ENCODE results near the gene KANK2. TPM values are rescaled to one million over a fixed set of nuclear protein-coding genes. Genes with fewer than 3 reads are reported as not detected.

The KANK2 gene
- total and polyA plus RNA-seq, 5 experiments from 2014 or later: 0.23 to 0.36 TPM; not detected in 3

- no peak for DNase-seq
- ATAC-seq: no peak
- POLR2A ChIA-PET: no interaction called here
- peak overlapping the region in 1 of 10 donors; percentile 50 for H3K27ac Mint-ChIP-seq
- H3K4me3 Mint-ChIP-seq: no peak overlapping the region
- peaks cover 0 to 5% (median 5%) of the 10 kb centered on the region in 3 donors for H3K36me3 Mint-ChIP-seq
- peaks cover 0 to 25% (median 12%) of the 10 kb centered on the region in 9 donors for H3K9me3 Mint-ChIP-seq
- H3K27me3 Mint-ChIP-seq: peaks cover 0 to 8% (median 5%) of the 10 kb centered on the region in 5 donors
- no peaks in the 10 kb centered on the region for H3K4me1 Mint-ChIP-seq
Observed at GRCh38 chr19:11236324-11237301, 39.3 kb upstream of the KANK2 start.

- Mint-ChIP-seq H3K9me3 (peaks cover 0 to 21% (median 12%) of the 10 kb centered on the region in 9 donors), H3K4me3 (no peak overlapping the region), H3K27ac (no peak overlapping the region), H3K27me3 (peaks cover 0 to 5% (median under 1%) of the 10 kb centered on the region in 5 donors), H3K36me3 (peaks cover 0 to 5% (median 5%) of the 10 kb centered on the region in 3 donors), H3K4me1 (no peaks in the 10 kb centered on the region)
- ATAC-seq (no peak), DNase-seq (no peak)
- POLR2A ChIA-PET: no interaction called here
Observed at GRCh38 chr19:11234486-11235075, 37.2 kb upstream of the KANK2 start.

GRCh38 chr19:11233073-11233472 is 35.7 kb upstream of the KANK2 start:
- ATAC-seq (no peak), DNase-seq (no peak)
- POLR2A ChIA-PET: no interaction called here
- peak overlapping the region in 1 of 10 donors; percentile 22 for H3K4me3 Mint-ChIP-seq
- H3K27ac Mint-ChIP-seq: no peak overlapping the region
- peaks cover 0 to 10% (median 4%) of the 10 kb centered on the region in 9 donors for H3K9me3 Mint-ChIP-seq
- H3K4me1 Mint-ChIP-seq: no peaks in the 10 kb centered on the region
- peaks cover 0 to 11% (median 4%) of the 10 kb centered on the region in 5 donors for H3K27me3 Mint-ChIP-seq
- H3K36me3 Mint-ChIP-seq: no peaks in the 10 kb centered on the region

GRCh38 chr19:11232555-11232954 is 35.2 kb upstream of the KANK2 start:
- no peaks in the 10 kb centered on the region for H3K36me3 Mint-ChIP-seq
- POLR2A ChIA-PET: no interaction called here
- ATAC-seq (no peak), DNase-seq (no peak)
- no peak overlapping the region for H3K27ac Mint-ChIP-seq
- peaks cover 0 to 11% (median 4%) of the 10 kb centered on the region in 5 donors for H3K27me3 Mint-ChIP-seq
- H3K4me1 Mint-ChIP-seq: no peaks in the 10 kb centered on the region
- no peak overlapping the region for H3K4me3 Mint-ChIP-seq
- peaks cover 0 to 5% (median 0%) of the 10 kb centered on the region in 9 donors for H3K9me3 Mint-ChIP-seq

- POLR2A ChIA-PET: no interaction called here
- H3K27ac Mint-ChIP-seq: peak overlapping the region in 1 of 10 donors; percentile 53
- peaks cover 0 to 2% (median 0%) of the 10 kb centered on the region in 9 donors for H3K9me3 Mint-ChIP-seq
- ATAC-seq: no peak
- no peak for DNase-seq
- peaks cover 0 to 13% (median 4%) of the 10 kb centered on the region in 5 donors for H3K27me3 Mint-ChIP-seq
- no peak overlapping the region for H3K4me3 Mint-ChIP-seq
- no peaks in the 10 kb centered on the region for H3K36me3 Mint-ChIP-seq
- H3K4me1 Mint-ChIP-seq: peaks cover 0 to 2% (median 0%) of the 10 kb centered on the region in 4 donors
Observed at GRCh38 chr19:11230621-11231386, 33.5 kb upstream of the KANK2 start.

GRCh38 chr19:11227195-11227886 is 30.0 kb upstream of the KANK2 start:
- H3K36me3 Mint-ChIP-seq: no peaks in the 10 kb centered on the region
- POLR2A ChIA-PET: no interaction called here
- DNase-seq (no peak), ATAC-seq (no peak)
- peaks cover 0 to 4% (median 0%) of the 10 kb centered on the region in 4 donors for H3K4me1 Mint-ChIP-seq
- no peak overlapping the region for H3K27ac Mint-ChIP-seq
- H3K9me3 Mint-ChIP-seq: peaks cover 0 to 6% (median 0%) of the 10 kb centered on the region in 9 donors
- peaks cover 0 to 16% (median 8%) of the 10 kb centered on the region in 5 donors for H3K27me3 Mint-ChIP-seq
- peak overlapping the region in 1 of 10 donors; percentile 20 for H3K4me3 Mint-ChIP-seq

GRCh38 chr19:11226716-11227166 is 29.4 kb upstream of the KANK2 start:
- Mint-ChIP-seq H3K36me3 (no peaks in the 10 kb centered on the region), H3K4me3 (no peak overlapping the region), H3K27ac (no peak overlapping the region), H3K4me1 (peaks cover 0 to 4% (median 0%) of the 10 kb centered on the region in 4 donors), H3K9me3 (peaks cover 0 to 9% (median 5%) of the 10 kb centered on the region in 9 donors), H3K27me3 (peaks cover 0 to 22% (median 10%) of the 10 kb centered on the region in 5 donors)
- ATAC-seq: no peak
- DNase-seq: no peak
- POLR2A ChIA-PET: no interaction called here

- ATAC-seq (no peak), DNase-seq (no peak)
- H3K9me3 Mint-ChIP-seq: peaks cover 0 to 18% (median 12%) of the 10 kb centered on the region in 9 donors
- no peak overlapping the region for H3K4me3 Mint-ChIP-seq
- no peak overlapping the region for H3K27ac Mint-ChIP-seq
- H3K4me1 Mint-ChIP-seq: peaks cover 0 to 4% (median 0%) of the 10 kb centered on the region in 4 donors
- POLR2A ChIA-PET: no interaction called here
- H3K27me3 Mint-ChIP-seq: peaks cover 0 to 28% (median 12%) of the 10 kb centered on the region in 5 donors
- H3K36me3 Mint-ChIP-seq: peaks cover 0 to 8% (median 5%) of the 10 kb centered on the region in 3 donors
Observed at GRCh38 chr19:11225815-11226214, 28.5 kb upstream of the KANK2 start.

GRCh38 chr19:11225172-11225571 is 27.8 kb upstream of the KANK2 start:
- POLR2A ChIA-PET: no interaction called here

GRCh38 chr19:11224429-11224828 is 27.1 kb upstream of the KANK2 start:
- Mint-ChIP-seq H3K27me3 (peaks cover 0 to 28% (median 17%) of the 10 kb centered on the region in 5 donors), H3K36me3 (peaks cover 0 to 15% (median 9%) of the 10 kb centered on the region in 3 donors), H3K9me3 (peaks cover 4 to 25% (median 22%) of the 10 kb centered on the region in 9 donors), H3K4me3 (no peak overlapping the region), H3K4me1 (peaks cover 0 to 4% (median 0%) of the 10 kb centered on the region in 4 donors), H3K27ac (no peak overlapping the region)
- POLR2A ChIA-PET: no interaction called here
- ATAC-seq: no peak
- DNase-seq: no peak

More at GRCh38 chr19:11225172-11225571, 27.8 kb upstream of the KANK2 start:
- no peak for ATAC-seq
- H3K4me1 Mint-ChIP-seq: peaks cover 0 to 4% (median 0%) of the 10 kb centered on the region in 4 donors
- no peak overlapping the region for H3K4me3 Mint-ChIP-seq
- no peak for DNase-seq
- H3K27me3 Mint-ChIP-seq: peaks cover 0 to 28% (median 16%) of the 10 kb centered on the region in 5 donors
- H3K27ac Mint-ChIP-seq: no peak overlapping the region
- peaks cover 0 to 14% (median 9%) of the 10 kb centered on the region in 3 donors for H3K36me3 Mint-ChIP-seq
- H3K9me3 Mint-ChIP-seq: peaks cover 4 to 23% (median 17%) of the 10 kb centered on the region in 9 donors

GRCh38 chr19:11223200-11223599 is 25.9 kb upstream of the KANK2 start:
- peaks cover 4 to 25% (median 22%) of the 10 kb centered on the region in 9 donors for H3K9me3 Mint-ChIP-seq
- peaks cover 0 to 4% (median 0%) of the 10 kb centered on the region in 4 donors for H3K4me1 Mint-ChIP-seq
- POLR2A ChIA-PET: no interaction called here
- H3K27me3 Mint-ChIP-seq: peaks cover 0 to 25% (median 10%) of the 10 kb centered on the region in 5 donors
- DNase-seq: no peak
- H3K36me3 Mint-ChIP-seq: peaks cover 0 to 15% (median 9%) of the 10 kb centered on the region in 3 donors
- H3K27ac Mint-ChIP-seq: no peak overlapping the region
- no peak for ATAC-seq
- no peak overlapping the region for H3K4me3 Mint-ChIP-seq
